ENCODE measurements around the gene NOL12.

The NOL12 gene

GRCh38 chr22:37733625-37734401 lies 47.7 kb downstream of the NOL12 start:
- CTCF ChIA-PET: interaction anchor here (1.7 kb wide), 1 partner anchor 91 kb away, joined by 5 read pairs; no protein-coding TSS in a partner anchor
- DNase-seq (ENCODE audit: extremely low spot score): no peak
- TF ChIP-seq CTCF (IDR thresholded peaks at IDR 0.05; ENCODE audit: control extremely low read depth, extremely low read depth, low read depth, missing control alignments): no peak
- POLR2A ChIA-PET: interaction anchor here (0.6 kb wide), 1 partner anchor 74 kb away, joined by 3 read pairs; the partner anchor contains the start of gene GCAT

GRCh38 chr22:37734402-37734700 lies 48.2 kb downstream of the NOL12 start:
- POLR2A ChIA-PET: interaction anchor here (0.6 kb wide), 1 partner anchor 74 kb away, joined by 3 read pairs; the partner anchor contains the start of gene GCAT
- DNase-seq (ENCODE audit: extremely low spot score): no peak
- CTCF ChIA-PET: interaction anchor here (1.2 to 1.7 kb wide), 2 partner anchors 33 to 91 kb away, joined by 3 to 5 read pairs; no protein-coding TSS in a partner anchor
- no peak for TF ChIP-seq CTCF (IDR thresholded peaks at IDR 0.05; ENCODE audit: control extremely low read depth, extremely low read depth, low read depth, missing control alignments)

GRCh38 chr22:37734964-37735451 lies 48.9 kb downstream of the NOL12 start:
- CTCF ChIA-PET: interaction anchor here (1.2 to 1.7 kb wide), 2 partner anchors 32 to 92 kb away, joined by 3 to 5 read pairs; no protein-coding TSS in a partner anchor
- POLR2A ChIA-PET: no interaction called here
- no peak for TF ChIP-seq CTCF (IDR thresholded peaks at IDR 0.05; ENCODE audit: control extremely low read depth, extremely low read depth, low read depth, missing control alignments)
- DNase-seq (ENCODE audit: extremely low spot score): no peak

- ChIA-PET POLR2A (no interaction called here), CTCF (no interaction called here)
- no peak for DNase-seq (ENCODE audit: extremely low spot score)
- TF ChIP-seq CTCF (IDR thresholded peaks at IDR 0.05; ENCODE audit: control extremely low read depth, extremely low read depth, low read depth, missing control alignments): no peak
Measured at GRCh38 chr22:37739035-37739434, 52.9 kb downstream of the NOL12 start.

- TF ChIP-seq CTCF (IDR thresholded peaks at IDR 0.05; ENCODE audit: control extremely low read depth, extremely low read depth, low read depth, missing control alignments): no peak
- ChIA-PET CTCF (no interaction called here), POLR2A (no interaction called here)
- no peak for DNase-seq (ENCODE audit: extremely low spot score)
Measured at GRCh38 chr22:37739611-37740049, 53.5 kb downstream of the NOL12 start.

GRCh38 chr22:37740455-37741311 lies 54.5 kb downstream of the NOL12 start:
- CTCF ChIA-PET: interaction anchor here (1.1 to 1.5 kb wide), 2 partner anchors 9 to 98 kb away, joined by 3 read pairs; no protein-coding TSS in a partner anchor
- POLR2A ChIA-PET: no interaction called here
- TF ChIP-seq CTCF (IDR thresholded peaks at IDR 0.05; ENCODE audit: control extremely low read depth, extremely low read depth, low read depth, missing control alignments): no peak
- DNase-seq (ENCODE audit: extremely low spot score): no peak

All from GM10248 (cell line).